Common myeloid progenitor, CD34-positive (primary cell): ENCODE results near the gene ZNF12.
"Not testable (repeated sequence)": the region's sequence is repeated elsewhere in the genome, so short reads cannot be mapped to it uniquely, and the experiment has no call there.

ENCODE experiments used
- CTCF ChIA-PET: fragments of 350-600 bp; sonication (Branson Sonifier 250); formaldehyde crosslinking; loops from one replicate; lab custom pipeline; 2021; ENCODE audit warnings: antibody characterized with exemption; lab: Charles Lee
- POLR2A ChIA-PET: fragments of 350-600 bp; sonication (Branson Sonifier 250); formaldehyde crosslinking; loops from one replicate; lab custom pipeline; 2021; ENCODE audit warnings: antibody characterized with exemption; lab: Charles Lee
- DNase-seq, 3 donors: peaks; one replicate each; pipeline versions ENCODE4 v3.0.0 to v3.0.0-alpha.2; 2013
- H3K27ac ChIP-seq, 2 experiments: 1 replicate in 1 of 2; 2 replicates in 1 of 2; pipeline ENCODE4 v1.7.0; 2013; ENCODE audit warnings: inconsistent platforms in 2 of 2, low read length in 2 of 2, mild to moderate bottlenecking in 2 of 2, low read depth in 1 of 2, moderate library complexity in 1 of 2; ENCODE audit not compliant: severe bottlenecking in 2 of 2, insufficient read depth in 1 of 2, poor library complexity in 1 of 2
- H3K27me3 ChIP-seq, 5 experiments: replicated peaks in 2 of 5; 1 replicate in 3 of 5; 2 replicates in 2 of 5; pipeline versions ENCODE4 v1.6.1 to v1.7.0; 2013; ENCODE audit warnings: low read length in 4 of 5, mild to moderate bottlenecking in 2 of 5, moderate library complexity in 2 of 5, inconsistent platforms in 1 of 5; ENCODE audit not compliant: insufficient read depth in 5 of 5, control insufficient read depth in 4 of 5
- H3K36me3 ChIP-seq, 4 experiments: 1 replicate in 2 of 4; 2 replicates in 2 of 4; pipeline versions ENCODE4 v1.6.1 to v1.7.0; 2013; ENCODE audit warnings: low read length in 3 of 4, control low read depth in 1 of 4, mild to moderate bottlenecking in 1 of 4; ENCODE audit not compliant: control insufficient read depth in 4 of 4, insufficient read depth in 4 of 4
- H3K4me1 ChIP-seq, 4 experiments: 1 replicate in 3 of 4; 2 replicates in 1 of 4; pipeline versions ENCODE4 v1.6.1 to v1.7.1; 2013; ENCODE audit warnings: low read length in 3 of 4, mild to moderate bottlenecking in 3 of 4, control low read depth in 1 of 4, inconsistent platforms in 1 of 4, moderate library complexity in 1 of 4; ENCODE audit not compliant: control insufficient read depth in 4 of 4, insufficient read depth in 4 of 4; ENCODE audit errors: control extremely low read depth in 1 of 4
- H3K4me3 ChIP-seq, 7 experiments: 1 replicate in 4 of 7; 2 replicates in 3 of 7; pipeline versions ENCODE4 v1.5.1 to v1.7.0; 2013; ENCODE audit warnings: mild to moderate bottlenecking in 7 of 7, low read length in 6 of 7, moderate library complexity in 6 of 7, inconsistent platforms in 2 of 7, low read depth in 2 of 7, control low read depth in 1 of 7; ENCODE audit not compliant: insufficient read depth in 4 of 7, control insufficient read depth in 1 of 7; ENCODE audit errors: extremely low read depth in 1 of 7
- H3K9me3 ChIP-seq, 5 experiments: 1 replicate in 4 of 5; 2 replicates in 1 of 5; pipeline versions ENCODE4 v1.6.1 to v1.7.1; 2013; ENCODE audit warnings: low read length in 4 of 5, mild to moderate bottlenecking in 2 of 5, inconsistent platforms in 1 of 5, low read depth in 1 of 5, moderate library complexity in 1 of 5; ENCODE audit not compliant: control insufficient read depth in 4 of 5, insufficient read depth in 2 of 5; ENCODE audit errors: control extremely low read depth in 1 of 5
- WGBS: methylation state at CpG from one replicate; pipeline ENCODE4 v1.1.5; 2013; ENCODE audit not compliant: insufficient coverage; 5-methylcytosine and 5-hydroxymethylcytosine counted together

Gene ZNF12

DNA sequence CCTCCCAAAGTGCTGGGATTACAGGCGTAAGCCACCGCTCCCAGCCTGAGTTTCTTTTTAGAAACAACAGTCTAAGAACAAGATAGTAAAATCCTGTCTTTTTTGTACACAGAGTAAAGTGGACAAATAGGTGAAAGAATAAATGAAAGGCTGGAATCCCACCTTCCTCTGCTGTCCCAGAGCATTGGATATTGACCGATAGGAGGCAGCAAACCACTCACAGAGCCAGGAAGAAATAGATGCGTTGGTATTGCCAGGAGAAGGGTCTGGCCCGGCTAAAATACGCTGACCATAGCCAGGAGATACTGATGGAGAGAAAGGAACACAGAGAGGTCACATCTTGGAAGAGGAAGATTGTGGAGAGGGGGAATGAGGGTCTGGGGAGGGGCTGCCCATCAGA lies 11.4 kb upstream of the ZNF12 start:
- CTCF ChIA-PET = interaction anchor here (1.6 kb wide), 1 partner anchor 17 kb away, joined by 4 read pairs; no protein-coding TSS in a partner anchor

DNA sequence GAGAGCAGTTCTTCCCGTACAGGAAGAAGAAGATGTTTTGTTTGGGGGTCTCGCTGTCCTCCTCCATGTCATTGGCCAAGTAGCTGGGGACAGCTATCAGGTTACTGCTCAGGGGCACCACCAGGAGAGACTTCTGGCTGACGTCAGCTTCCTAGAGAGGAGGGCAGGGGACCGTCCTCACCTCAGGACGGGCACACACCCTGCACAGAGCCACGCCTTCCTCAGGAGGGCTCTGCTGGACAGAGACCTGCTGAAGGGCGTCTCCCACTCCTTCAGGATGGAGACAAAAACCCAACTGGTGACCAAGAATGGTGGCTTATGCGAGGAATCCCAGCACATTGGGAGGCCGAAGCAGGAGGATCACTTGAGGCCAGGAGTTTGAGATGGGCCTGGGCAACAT lies 9.2 kb upstream of the ZNF12 start:
- POLR2A ChIA-PET, CTCF ChIA-PET, DNase-seq, H3K4me3 ChIP-seq, H3K4me1 ChIP-seq, H3K9me3 ChIP-seq, H3K27me3 ChIP-seq, H3K27ac ChIP-seq, H3K36me3 ChIP-seq: not testable (repeated sequence)
- WGBS = 95% methylated on average over 6 of the region's 9 CpGs

More for the DNA sequence above, 11.4 kb upstream of the ZNF12 start:
- DNase-seq = no peak
- no peak overlapping the region for H3K4me3 ChIP-seq
- H3K27ac ChIP-seq = no peak overlapping the region
- POLR2A ChIA-PET = no interaction called here
- 62% methylated on average over 6 of the region's 6 CpGs for WGBS
- no peaks in the 10 kb centered on the region for H3K27me3 ChIP-seq
- no peaks in the 10 kb centered on the region for H3K9me3 ChIP-seq
- no peaks in the 10 kb centered on the region for H3K36me3 ChIP-seq
- no peaks in the 10 kb centered on the region for H3K4me1 ChIP-seq

DNA sequence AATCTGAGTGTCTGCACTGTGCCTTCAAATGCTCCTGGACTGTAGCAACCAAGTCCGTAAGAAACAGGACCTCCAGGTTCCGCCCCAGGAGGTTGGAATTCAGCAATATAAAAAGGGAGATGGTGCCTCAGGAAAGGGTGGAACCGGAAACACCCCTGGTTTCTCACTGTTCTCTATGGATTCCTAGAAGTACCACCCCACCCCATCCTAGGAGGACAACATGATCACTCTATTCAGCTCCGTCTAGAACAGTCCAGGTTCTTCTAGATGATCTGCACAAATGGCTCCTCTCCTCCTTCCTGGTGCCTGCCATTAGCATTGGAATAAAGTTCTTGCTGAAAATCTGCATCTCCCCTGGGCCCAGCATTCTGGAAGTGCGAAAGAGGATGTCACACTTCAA lies 7.6 kb upstream of the ZNF12 start:
- ChIA-PET CTCF (no interaction called here), POLR2A (no interaction called here)
- no peak overlapping the region for H3K27ac ChIP-seq
- peaks cover 0 to 2% (median 0%) of the 10 kb centered on the region in 5 experiments for H3K9me3 ChIP-seq
- no peaks in the 10 kb centered on the region for H3K4me1 ChIP-seq
- DNase-seq = no peak
- H3K27me3 ChIP-seq = peaks cover 0 to 7% (median 0%) of the 10 kb centered on the region in 5 experiments
- H3K36me3 ChIP-seq = no peaks in the 10 kb centered on the region
- 93% methylated on average over 4 of the region's 5 CpGs for WGBS
- no peak overlapping the region for H3K4me3 ChIP-seq

DNA sequence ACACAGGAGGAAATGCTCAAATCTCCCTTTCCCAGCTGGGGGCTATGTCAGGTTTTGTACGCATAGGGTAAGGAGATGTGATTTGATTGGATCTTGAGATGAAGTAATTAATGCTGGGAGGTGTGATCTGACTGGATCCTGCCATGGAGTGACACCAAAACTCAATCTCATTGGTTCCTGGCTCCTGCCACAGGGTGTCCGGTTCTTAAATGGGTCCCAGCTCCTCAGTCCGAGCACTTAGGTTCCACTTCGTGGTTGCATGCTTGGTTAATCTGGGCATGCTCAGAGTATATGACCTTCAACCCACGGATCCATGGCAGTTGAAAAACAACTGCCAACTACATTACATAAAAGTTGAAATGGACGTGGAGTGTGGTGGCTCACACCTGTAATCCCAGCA lies 3.1 kb upstream of the ZNF12 start:
- H3K36me3 ChIP-seq = peaks cover under 1 to 5% (median 3%) of the 10 kb centered on the region in 4 experiments
- ChIA-PET POLR2A (no interaction called here), CTCF (no interaction called here)
- H3K27me3 ChIP-seq = peaks cover 0 to 7% (median 0%) of the 10 kb centered on the region in 5 experiments
- 92% methylated on average over 2 of the region's 6 CpGs for WGBS
- H3K4me3 ChIP-seq = no peak overlapping the region
- DNase-seq = no peak
- H3K27ac ChIP-seq = no peak overlapping the region
- peaks cover 0 to 3% (median 0%) of the 10 kb centered on the region in 5 experiments for H3K9me3 ChIP-seq
- peaks cover 5 to 20% (median 16%) of the 10 kb centered on the region in 4 experiments for H3K4me1 ChIP-seq

DNA sequence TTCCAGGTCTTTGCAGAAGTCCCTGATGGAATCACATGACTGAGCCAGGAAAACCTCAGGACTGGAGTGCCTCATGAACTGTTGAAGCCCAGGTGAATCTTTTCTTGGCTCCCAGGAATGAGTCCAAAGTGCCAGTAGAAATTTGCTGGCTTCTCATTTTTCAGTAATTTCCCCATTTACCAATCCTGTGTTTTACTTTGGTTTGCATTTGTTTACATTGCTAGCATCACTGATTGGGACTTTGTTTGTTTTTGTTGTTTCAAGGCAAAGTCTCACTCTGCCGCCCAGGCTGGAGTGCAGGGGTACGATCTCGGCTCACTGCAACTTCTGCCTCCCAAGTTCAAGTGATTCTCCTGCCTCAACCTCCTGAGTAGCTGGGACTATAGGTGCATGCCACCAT lies 1.6 kb upstream of the ZNF12 start:
- CTCF ChIA-PET = no interaction called here
- Histone ChIP-seq H3K27ac (no peak overlapping the region), H3K27me3 (peaks cover 0 to 7% (median 0%) of the 10 kb centered on the region in 5 experiments), H3K4me3 (no peak overlapping the region), H3K9me3 (peaks cover 0 to 15% (median 6%) of the 10 kb centered on the region in 5 experiments), H3K4me1 (peaks cover 5 to 20% (median 16%) of the 10 kb centered on the region in 4 experiments), H3K36me3 (peaks cover 7 to 17% (median 15%) of the 10 kb centered on the region in 4 experiments)
- 98% methylated on average over 3 of the region's 3 CpGs for WGBS
- no peak for DNase-seq
- POLR2A ChIA-PET = no interaction called here

DNA sequence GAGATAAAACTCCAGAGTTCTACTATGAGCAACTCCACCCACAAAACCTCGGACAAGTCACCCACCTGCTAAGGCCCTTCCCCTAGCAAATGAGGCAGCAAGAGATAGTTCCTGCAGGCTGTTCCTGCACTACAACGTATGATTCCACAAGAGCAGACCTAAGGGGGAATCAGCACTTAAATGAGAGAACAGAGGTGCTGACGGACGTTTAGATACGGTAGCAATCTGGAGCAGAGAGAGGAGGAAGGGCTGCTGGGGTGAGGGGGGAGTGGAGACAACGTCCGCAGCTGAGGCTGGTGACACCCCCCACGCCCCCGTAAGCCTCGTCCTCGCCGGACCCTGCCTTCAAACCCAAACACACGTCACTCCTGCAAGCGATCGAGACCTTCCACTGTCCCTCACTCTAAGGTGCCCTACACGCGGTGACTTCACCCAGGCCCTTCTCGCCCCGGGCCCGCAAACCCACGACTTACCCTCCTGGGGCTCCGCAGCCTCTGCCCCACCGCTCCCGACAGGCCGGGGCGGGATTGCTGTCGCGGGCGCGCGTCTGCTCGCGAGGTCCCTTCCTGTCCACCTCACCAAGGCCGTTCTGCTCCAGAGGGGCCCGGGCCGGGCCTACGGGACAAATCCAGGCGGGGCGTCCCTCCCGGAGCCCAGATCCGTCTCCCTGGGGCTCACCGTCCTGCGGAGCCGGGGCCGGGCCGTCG lies 635 bp downstream of the ZNF12 start:
- under 1% methylated on average over 43 of the region's 47 CpGs for WGBS
- Histone ChIP-seq H3K36me3 (peaks cover 20 to 35% (median 32%) of the 10 kb centered on the region in 4 experiments), H3K4me3 (peak overlapping the region; percentile 79 to 94 (median 85)), H3K27ac (peak overlapping the region; percentile 86 to 93), H3K4me1 (peaks cover 5 to 20% (median 16%) of the 10 kb centered on the region in 4 experiments), H3K27me3 (peaks cover 0 to 7% (median 0%) of the 10 kb centered on the region in 5 experiments), H3K9me3 (peaks cover 2 to 31% (median 22%) of the 10 kb centered on the region in 5 experiments)
- DNase-seq = peak in 2 of 3 donors; percentile 62 to 80
- ChIA-PET POLR2A (no interaction called here), CTCF (no interaction called here)

DNA sequence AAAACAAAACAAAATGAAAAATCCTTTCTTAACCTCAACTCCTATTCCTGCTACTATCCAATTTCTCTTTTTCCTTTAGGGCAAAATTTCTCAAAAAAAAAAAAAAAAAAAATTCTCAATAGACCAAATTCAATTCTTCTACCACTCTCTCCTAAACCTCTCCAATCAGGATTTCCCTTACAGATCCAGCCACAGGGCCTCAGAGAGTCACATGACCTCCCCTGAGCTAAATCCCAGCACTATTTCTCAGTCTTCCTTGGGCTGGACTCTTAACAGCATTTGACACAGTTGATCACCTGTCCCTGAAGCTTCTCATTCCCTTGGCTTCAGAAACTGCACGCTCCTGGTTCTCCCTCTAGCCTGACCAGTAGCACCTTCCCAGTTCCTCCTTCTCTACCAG lies 4.9 kb downstream of the ZNF12 start:
- Histone ChIP-seq H3K27ac (no peak overlapping the region), H3K36me3 (peaks cover 48 to 73% (median 69%) of the 10 kb centered on the region in 4 experiments), H3K4me3 (no peak overlapping the region), H3K27me3 (no peaks in the 10 kb centered on the region), H3K9me3 (peaks cover 9 to 65% (median 55%) of the 10 kb centered on the region in 5 experiments), H3K4me1 (peaks cover 2 to 13% (median 13%) of the 10 kb centered on the region in 4 experiments)
- POLR2A ChIA-PET = interaction anchor here (0.6 kb wide), 1 partner anchor 1271 kb away, joined by 4 read pairs; no protein-coding TSS in a partner anchor
- WGBS = 86% methylated on average over 1 of the region's 1 CpG
- CTCF ChIA-PET = no interaction called here
- no peak for DNase-seq
